Activated T-helper 1 cell treated with Interleukin-2 at 50 U/mL for 16 hours (primary cell): ENCODE data around the gene HPS6.
"Not testable (repeated sequence)": the region's sequence is repeated elsewhere in the genome, so short reads cannot be mapped to it uniquely, and the experiment has no call there.

ENCODE experiments used
- DNase-seq: peaks from one replicate; pipeline ENCODE4 v3.0.0-alpha.2; 2020; ENCODE audit warnings: low read depth

HPS6 gene

DNA sequence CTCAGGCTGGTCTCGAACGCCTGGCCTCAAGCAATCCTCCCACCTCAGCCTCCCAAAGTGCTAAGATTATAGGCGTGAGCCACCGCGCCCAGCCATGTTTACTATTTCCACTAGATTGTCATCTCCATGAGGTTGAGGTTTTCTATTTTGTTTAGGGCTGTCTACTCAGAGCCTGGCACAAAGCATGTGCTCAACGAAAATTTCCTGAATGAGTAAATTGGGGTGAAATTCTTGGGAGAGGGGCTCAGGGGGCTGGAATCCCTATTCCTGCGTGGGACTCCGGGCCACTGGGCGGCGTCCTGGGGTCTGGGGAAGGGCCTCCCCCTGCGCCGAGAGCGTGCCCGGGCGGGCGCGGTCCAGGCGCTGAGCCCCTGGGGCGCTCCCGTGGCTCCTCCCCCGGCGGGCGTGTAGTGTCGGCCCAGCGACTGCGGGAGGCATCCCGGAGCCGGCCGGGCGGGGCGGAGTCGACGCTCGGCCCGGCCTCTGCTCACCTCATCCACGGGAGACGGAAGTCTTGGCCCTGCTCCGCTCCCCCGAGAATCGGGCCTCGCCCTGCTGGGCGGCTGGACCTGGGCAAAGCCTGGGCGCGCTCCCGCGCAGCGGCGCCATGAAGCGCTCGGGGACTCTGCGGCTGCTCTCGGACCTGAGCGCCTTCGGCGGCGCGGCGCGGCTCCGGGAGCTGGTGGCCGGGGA, at the start of gene HPS6:
Gene HPS6, plus strand, starts transcription at position 482 of the 693 bp plus-strand sequence. Its CDS starts 126 bp downstream, at position 608.
- peak; percentile 85 for DNase-seq

- DNase-seq = no peak
Observed at GRCh38 chr10:102016416-102016815, 48.7 kb upstream of the HPS6 start.

- DNase-seq = no peak
Observed at GRCh38 chr10:102017295-102017694, 47.9 kb upstream of the HPS6 start.

- DNase-seq = no peak
Observed at GRCh38 chr10:102020938-102021337, 44.2 kb upstream of the HPS6 start.

GRCh38 chr10:102024799-102025198, 40.4 kb upstream of the HPS6 start:
- no peak for DNase-seq

DNA sequence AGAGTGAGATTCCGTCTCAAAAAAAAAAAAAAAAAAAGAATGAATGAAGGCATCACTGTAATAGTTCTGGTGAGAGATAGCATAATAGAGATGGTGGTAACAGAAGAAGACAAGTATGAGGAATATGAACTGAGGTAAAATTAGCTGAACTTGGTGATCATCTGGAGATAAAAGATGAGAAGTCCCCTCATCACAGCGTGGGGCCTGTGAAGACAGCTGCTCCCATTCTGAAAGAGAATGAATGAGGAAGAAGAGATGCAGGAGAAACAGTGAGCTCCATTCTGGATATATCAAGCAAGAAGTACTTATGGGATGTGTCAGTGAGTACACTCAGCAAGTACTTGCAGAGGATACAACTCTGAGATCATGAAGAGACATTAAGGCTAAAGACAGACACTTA, 37.9 kb upstream of the HPS6 start:
- DNase-seq = no peak

DNA sequence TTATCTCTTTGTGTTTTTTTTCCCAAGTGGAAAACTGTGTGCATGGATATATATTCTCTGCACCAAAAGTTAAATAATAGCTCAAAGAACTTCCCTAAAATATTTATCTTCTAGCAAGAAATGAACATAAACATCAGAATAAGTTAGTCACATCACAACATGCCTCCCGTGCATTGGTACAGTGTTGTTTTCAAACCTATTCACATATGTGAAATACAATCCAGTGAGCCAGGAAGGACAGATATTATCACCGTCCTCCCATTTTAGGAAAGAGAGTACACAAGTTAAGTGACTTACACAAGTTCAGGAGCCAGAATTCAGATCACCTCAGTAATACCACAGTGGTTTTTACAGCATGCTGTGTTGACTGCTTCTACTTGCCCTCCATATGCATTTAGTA, 31.4 kb upstream of the HPS6 start:
- DNase-seq = no peak

GRCh38 chr10:102035807-102036206, 29.3 kb upstream of the HPS6 start:
- not testable (repeated sequence) for DNase-seq

GRCh38 chr10:102038410-102038809, 26.7 kb upstream of the HPS6 start:
- DNase-seq = no peak

GRCh38 chr10:102040305-102041050, 24.7 kb upstream of the HPS6 start:
- DNase-seq = no peak

DNA sequence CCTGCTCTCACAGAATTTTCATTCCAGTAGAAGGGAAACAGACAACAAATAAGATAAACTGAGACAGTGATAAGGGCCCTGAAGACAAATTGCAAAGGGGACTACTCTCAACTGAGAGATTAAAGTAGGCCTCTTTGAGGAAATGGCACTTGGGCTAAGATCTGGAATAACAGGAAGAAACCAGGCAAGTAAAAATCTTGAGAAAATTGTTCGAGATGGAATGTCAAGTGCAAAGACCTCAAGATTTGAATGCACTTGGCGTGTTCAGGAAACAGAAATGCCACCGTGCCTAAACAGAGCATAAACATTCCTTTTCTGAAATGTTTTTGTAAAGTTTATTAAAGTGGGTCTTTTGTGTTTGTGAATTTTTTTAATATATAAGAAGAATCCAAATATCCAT, 19.9 kb upstream of the HPS6 start:
- no peak for DNase-seq

- DNase-seq = no peak
Observed at GRCh38 chr10:102046095-102046494, 19.1 kb upstream of the HPS6 start.

GRCh38 chr10:102054881-102055646, 10.1 kb upstream of the HPS6 start:
- DNase-seq = not testable (repeated sequence)

DNA sequence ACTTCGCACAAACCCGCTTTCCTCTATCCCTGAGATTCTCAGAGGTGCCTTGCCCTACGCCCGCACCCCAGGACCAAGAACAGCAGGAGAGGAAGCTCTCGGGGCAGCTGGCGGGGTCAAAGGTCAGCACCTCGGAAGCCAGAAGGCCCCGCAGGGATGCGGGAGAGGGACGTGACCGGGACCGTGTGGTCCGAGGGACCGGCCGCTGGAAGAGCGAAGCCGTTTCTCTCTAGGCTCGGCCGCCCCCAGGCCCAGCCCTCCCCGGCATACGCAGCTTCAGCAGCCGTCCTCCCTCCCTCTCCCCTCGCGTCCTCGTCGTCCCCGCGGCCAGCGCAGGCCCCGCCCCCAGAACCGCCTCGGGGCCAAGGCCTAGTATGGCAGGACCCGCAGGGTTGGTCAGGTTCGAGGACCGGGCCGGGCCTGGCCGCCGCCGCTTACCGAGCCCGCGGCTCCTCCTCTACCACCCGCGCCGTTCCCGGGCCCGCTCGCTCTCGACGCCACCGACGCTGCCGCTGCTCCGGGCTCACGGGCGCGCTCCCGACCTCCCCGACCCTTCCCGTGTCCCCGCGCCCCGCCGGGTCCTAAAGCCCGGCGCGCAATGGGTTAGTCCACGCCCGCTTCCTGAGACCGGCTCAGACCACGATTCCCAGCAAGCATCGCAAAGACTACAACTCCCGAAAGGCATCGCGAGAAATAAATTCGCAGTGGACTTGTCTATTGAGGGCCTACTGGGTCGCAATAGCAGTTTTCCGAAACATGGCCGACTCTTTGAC, 9.3 kb upstream of the HPS6 start, which contains the start of gene ARMH3:
Gene ARMH3, minus strand, starts transcription at position 527 of the 773 bp plus-strand sequence. CDS start 16,059 bp downstream, outside the sequence.
- DNase-seq = peak; percentile 79

GRCh38 chr10:102059987-102060386, 5.2 kb upstream of the HPS6 start:
- DNase-seq = no peak

GRCh38 chr10:102064503-102064867, 664 bp upstream of the HPS6 start:
- DNase-seq = no peak

DNA sequence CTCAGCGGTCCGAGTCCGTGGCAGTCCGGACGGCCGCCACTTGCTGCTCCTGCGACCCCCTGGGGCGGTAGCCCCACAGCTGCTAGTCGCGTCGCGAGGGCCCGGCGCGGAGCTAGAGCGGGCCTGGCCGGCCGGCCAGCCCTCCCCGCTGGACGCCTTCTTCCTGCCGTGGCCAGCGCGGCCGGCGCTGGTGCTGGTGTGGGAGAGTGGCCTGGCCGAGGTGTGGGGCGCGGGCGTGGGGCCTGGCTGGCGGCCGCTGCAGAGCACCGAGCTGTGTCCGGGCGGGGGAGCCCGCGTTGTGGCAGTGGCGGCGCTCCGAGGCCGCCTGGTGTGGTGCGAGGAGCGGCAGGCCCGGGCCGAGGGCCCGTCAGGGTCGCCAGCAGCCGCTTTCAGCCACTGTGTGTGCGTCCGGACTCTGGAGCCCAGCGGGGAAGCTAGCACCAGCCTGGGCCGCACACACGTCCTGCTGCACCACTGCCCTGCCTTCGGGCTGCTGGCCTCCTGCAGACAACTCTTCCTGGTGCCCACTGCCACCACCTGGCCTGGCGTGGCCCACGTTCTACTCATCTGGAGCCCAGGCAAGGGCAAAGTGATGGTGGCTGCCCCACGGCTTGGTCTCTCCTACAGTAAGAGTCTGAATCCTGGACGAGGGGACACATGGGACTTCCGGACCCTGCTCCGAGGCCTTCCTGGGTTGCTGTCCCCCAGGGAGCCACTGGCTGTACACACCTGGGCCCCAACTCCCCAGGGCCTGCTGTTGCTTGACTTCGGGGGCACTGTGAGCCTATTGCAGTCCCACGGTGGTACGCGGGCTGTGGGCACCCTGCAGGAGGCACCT, 631 bp downstream of the HPS6 start:
- no peak for DNase-seq

DNA sequence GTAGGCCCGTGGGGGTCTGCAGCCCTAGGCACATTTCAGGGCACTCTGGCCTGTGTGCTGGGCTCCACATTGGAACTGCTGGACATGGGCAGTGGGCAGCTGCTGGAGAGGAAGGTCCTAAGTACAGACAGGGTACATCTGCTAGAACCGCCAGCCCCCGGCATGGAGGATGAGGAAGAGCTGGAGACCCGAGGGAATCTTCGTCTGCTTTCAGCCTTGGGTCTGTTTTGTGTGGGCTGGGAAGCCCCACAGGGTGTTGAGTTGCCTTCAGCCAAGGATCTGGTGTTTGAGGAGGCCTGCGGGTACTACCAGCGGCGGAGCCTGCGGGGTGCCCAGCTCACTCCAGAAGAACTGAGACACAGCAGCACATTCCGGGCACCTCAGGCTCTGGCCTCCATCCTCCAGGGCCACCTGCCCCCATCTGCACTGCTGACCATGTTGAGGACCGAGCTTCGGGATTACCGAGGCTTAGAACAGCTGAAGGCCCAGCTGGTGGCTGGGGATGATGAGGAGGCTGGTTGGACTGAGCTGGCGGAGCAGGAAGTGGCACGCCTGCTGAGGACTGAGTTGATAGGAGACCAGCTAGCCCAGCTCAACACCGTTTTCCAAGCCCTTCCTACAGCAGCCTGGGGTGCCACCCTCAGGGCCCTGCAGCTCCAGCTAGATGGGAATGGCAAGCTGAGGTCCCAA, 1.4 kb downstream of the HPS6 start:
- no peak for DNase-seq

DNA sequence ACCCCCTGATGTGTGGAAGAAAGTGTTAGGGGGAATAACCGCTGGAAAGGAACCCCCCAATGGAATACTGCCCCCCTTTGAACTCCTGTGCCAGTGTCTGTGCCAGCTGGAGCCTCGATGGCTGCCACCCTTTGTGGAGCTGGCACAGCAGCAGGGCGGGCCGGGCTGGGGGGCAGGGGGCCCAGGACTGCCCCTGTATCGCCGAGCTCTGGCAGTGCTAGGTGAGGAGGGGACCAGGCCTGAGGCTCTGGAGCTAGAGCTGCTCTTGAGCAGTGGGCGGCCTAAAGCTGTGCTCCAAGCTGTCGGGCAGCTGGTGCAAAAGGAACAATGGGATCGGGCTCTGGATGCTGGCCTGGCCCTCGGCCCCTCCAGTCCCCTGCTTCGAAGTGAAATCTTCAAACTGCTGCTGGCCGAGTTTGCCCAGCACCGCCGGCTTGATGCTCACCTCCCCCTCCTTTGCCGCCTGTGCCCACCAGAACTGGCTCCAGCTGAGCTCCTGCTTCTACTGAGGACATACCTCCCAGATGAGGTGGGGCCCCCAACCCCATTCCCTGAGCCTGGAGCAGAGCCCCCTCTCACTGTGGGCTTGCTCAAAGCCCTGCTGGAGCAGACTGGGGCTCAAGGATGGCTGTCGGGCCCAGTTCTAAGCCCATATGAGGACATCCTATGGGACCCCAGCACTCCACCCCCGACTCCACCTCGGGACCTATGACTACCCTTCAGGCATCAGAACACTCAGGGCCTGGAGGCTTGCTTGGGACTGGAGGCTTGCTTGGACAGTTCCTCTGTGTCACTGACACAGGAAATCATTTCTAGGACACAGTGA, 2.2 kb downstream of the HPS6 start:
- no peak for DNase-seq

- DNase-seq = no peak
Observed at GRCh38 chr10:102068216-102068615, 3.1 kb downstream of the HPS6 start.
